Endometrial microvascular endothelial cells (primary cell): ENCODE data around the gene ILF2. TPM values are rescaled to one million over a fixed set of nuclear protein-coding genes. Genes with fewer than 3 reads are reported as not detected.
"Not testable (repeated sequence)": the region's sequence is repeated elsewhere in the genome, so short reads cannot be mapped to it uniquely, and the experiment has no call there.

Experiments
- in situ Hi-C: cut with HindIII; loops from 2 replicates; pipeline ENCODE4 v1.10.0; 2017; ENCODE audit warnings: low sequenced_read_pairs, low pct_unique_long_range_greater_than_20kb; ENCODE audit errors: inconsistent ontology term
- total RNA-seq: library from RNA; depleted of rRNA; stranded (reverse); fragments of >200 nt; gene quantifications from one replicate; pipeline ENCODE4 v1.2.3, GENCODE V29; 2015; ENCODE audit errors: inconsistent ontology term

The ILF2 gene
- 320 TPM for total RNA-seq

- in situ Hi-C loops: no loop called here
These were observed at the start of gene ILF2 for GRCh38 chr1:153670859-153671627. TSS of gene ILF2 (minus strand) at chr1:153670993. CDS start at chr1:153670922, 71 bp downstream.

- in situ Hi-C loops: no loop called here
These were observed 46.5 kb upstream of the ILF2 start for GRCh38 chr1:153717330-153717729.

- in situ Hi-C loops: not testable (repeated sequence)
These were observed 45.4 kb upstream of the ILF2 start for GRCh38 chr1:153716211-153716610.

- in situ Hi-C loops: no loop called here
These were observed 40.2 kb upstream of the ILF2 start for GRCh38 chr1:153711026-153711425.

- in situ Hi-C loops: no loop called here
These were observed 34.7 kb upstream of the ILF2 start for GRCh38 chr1:153705484-153705883.

GRCh38 chr1:153699768-153700167 is 29.0 kb upstream of the ILF2 start:
- in situ Hi-C loops: no loop called here

- in situ Hi-C loops: no loop called here
These were observed 28.3 kb upstream of the ILF2 start for GRCh38 chr1:153698923-153699714.

- in situ Hi-C loops: no loop called here
These were observed 27.5 kb upstream of the ILF2 start for GRCh38 chr1:153698020-153698922.

- in situ Hi-C loops: no loop called here
These were observed 26.6 kb upstream of the ILF2 start for GRCh38 chr1:153697191-153698019.

- in situ Hi-C loops: no loop called here
These were observed 25.9 kb upstream of the ILF2 start for GRCh38 chr1:153696741-153697140.

- in situ Hi-C loops: no loop called here
These were observed 22.7 kb upstream of the ILF2 start for GRCh38 chr1:153693466-153693865.

- in situ Hi-C loops: no loop called here
These were observed 18.0 kb upstream of the ILF2 start for GRCh38 chr1:153688736-153689328.

GRCh38 chr1:153688276-153688675 is 17.5 kb upstream of the ILF2 start:
- in situ Hi-C loops: no loop called here

GRCh38 chr1:153687346-153688125 is 16.7 kb upstream of the ILF2 start:
- in situ Hi-C loops: no loop called here

- in situ Hi-C loops: no loop called here
These were observed 14.9 kb upstream of the ILF2 start for GRCh38 chr1:153685544-153686340.

- in situ Hi-C loops: no loop called here
These were observed 14.1 kb upstream of the ILF2 start for GRCh38 chr1:153684892-153685291.

GRCh38 chr1:153683854-153684253 is 13.1 kb upstream of the ILF2 start:
- in situ Hi-C loops: no loop called here
